Measurements from ENCODE around the gene SH3RF3.

Gene SH3RF3

GRCh38 chr2:109487536-109487869, 358.5 kb downstream of the SH3RF3 start:
- TF ChIP-seq, protein P1, sequence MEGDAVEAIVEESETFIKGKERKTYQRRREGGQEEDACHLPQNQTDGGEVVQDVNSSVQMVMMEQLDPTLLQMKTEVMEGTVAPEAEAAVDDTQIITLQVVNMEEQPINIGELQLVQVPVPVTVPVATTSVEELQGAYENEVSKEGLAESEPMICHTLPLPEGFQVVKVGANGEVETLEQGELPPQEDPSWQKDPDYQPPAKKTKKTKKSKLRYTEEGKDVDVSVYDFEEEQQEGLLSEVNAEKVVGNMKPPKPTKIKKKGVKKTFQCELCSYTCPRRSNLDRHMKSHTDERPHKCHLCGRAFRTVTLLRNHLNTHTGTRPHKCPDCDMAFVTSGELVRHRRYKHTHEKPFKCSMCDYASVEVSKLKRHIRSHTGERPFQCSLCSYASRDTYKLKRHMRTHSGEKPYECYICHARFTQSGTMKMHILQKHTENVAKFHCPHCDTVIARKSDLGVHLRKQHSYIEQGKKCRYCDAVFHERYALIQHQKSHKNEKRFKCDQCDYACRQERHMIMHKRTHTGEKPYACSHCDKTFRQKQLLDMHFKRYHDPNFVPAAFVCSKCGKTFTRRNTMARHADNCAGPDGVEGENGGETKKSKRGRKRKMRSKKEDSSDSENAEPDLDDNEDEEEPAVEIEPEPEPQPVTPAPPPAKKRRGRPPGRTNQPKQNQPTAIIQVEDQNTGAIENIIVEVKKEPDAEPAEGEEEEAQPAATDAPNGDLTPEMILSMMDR (IDR thresholded peaks at IDR 0.05; ENCODE audit: insufficient read depth, low read depth, low read length, missing control alignments), result no peak
- DNase-seq (ENCODE audit: low read depth), result no peak

GRCh38 chr2:109487871-109488655, 359.1 kb downstream of the SH3RF3 start:
- H3K4me3 ChIP-seq (ENCODE audit: low read depth, low read length), result no peak overlapping the region
- DNase-seq (ENCODE audit: low read depth), result no peak
- TF ChIP-seq, protein P1 (IDR thresholded peaks at IDR 0.05; ENCODE audit: insufficient read depth, low read depth, low read length, missing control alignments), result no peak

More at GRCh38 chr2:109487536-109487869, 358.5 kb downstream of the SH3RF3 start:
- no peak overlapping the region for H3K4me3 ChIP-seq (ENCODE audit: low read depth, low read length)

GRCh38 chr2:109489296-109489695, 360.3 kb downstream of the SH3RF3 start:
- H3K4me3 ChIP-seq (ENCODE audit: low read depth, low read length), result no peak overlapping the region
- no peak for DNase-seq (ENCODE audit: low read depth)
- TF ChIP-seq, protein P1 (IDR thresholded peaks at IDR 0.05; ENCODE audit: insufficient read depth, low read depth, low read length, missing control alignments), result no peak

GRCh38 chr2:109493176-109493935, 364.4 kb downstream of the SH3RF3 start:
- no peak for DNase-seq (ENCODE audit: low read depth)
- TF ChIP-seq, protein P1 (IDR thresholded peaks at IDR 0.05; ENCODE audit: insufficient read depth, low read depth, low read length, missing control alignments), result no peak
- H3K4me3 ChIP-seq (ENCODE audit: low read depth, low read length), result no peak overlapping the region

DNA sequence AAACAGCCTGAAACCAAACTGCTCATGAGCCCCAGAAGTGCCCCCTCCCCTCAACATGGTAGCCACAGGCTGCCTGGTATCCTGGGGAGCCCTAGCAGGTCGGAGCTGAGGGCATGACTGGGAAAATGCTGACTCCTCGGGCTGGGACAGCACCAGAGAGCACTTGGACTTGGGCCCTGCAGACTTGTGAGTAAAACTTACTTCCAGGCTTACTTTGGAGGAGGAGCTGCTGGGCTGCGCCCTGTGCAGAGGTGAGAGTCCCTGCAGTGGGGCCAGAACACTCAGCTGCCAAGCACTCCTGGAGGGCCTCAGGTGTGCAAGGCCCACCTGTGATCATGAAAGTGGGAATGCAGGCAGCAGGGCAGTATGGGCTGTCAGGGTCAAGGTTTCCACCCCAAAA, 365.3 kb downstream of the SH3RF3 start:
- DNase-seq (ENCODE audit: low read depth), result no peak
- H3K4me3 ChIP-seq (ENCODE audit: low read depth, low read length), result no peak overlapping the region
- TF ChIP-seq, protein P1 (IDR thresholded peaks at IDR 0.05; ENCODE audit: insufficient read depth, low read depth, low read length, missing control alignments), result no peak

GRCh38 chr2:109497463-109497862, 368.5 kb downstream of the SH3RF3 start:
- TF ChIP-seq, protein P1 (IDR thresholded peaks at IDR 0.05; ENCODE audit: insufficient read depth, low read depth, low read length, missing control alignments), result no peak
- no peak for DNase-seq (ENCODE audit: low read depth)
- no peak overlapping the region for H3K4me3 ChIP-seq (ENCODE audit: low read depth, low read length)
